ENCODE data around the gene SBNO1. TPM values are rescaled to one million over a fixed set of nuclear protein-coding genes. Genes with fewer than 3 reads are reported as not detected.

Gene SBNO1
- total RNA-seq, 1 experiment from 2014 or later = 43.8 TPM

GRCh38 chr12:123335490-123335889 lies 29.2 kb downstream of the SBNO1 start:
- H3K9me2 ChIP-seq (ENCODE audit: insufficient read depth) = no peaks in the 10 kb centered on the region
- no peaks in the 10 kb centered on the region for H3K4me1 ChIP-seq (ENCODE audit: control insufficient read depth in 1 of 2, insufficient read depth in 2 of 2, low read length in 2 of 2)
- H3K36me3 ChIP-seq (ENCODE audit: control insufficient read depth in 1 of 2, insufficient read depth in 2 of 2, low read length in 2 of 2) = peaks cover 36 to 48% of the 10 kb centered on the region in 2 experiments
- H2AFZ ChIP-seq (ENCODE audit: low read depth, low read length, poor library complexity, severe bottlenecking) = no peak overlapping the region
- no TSS peak for BruUV-seq (replicated peaks)
- no peaks in the 10 kb centered on the region for H3K9me3 ChIP-seq (ENCODE audit: control insufficient read depth in 1 of 2, insufficient read depth in 1 of 2, low read depth in 1 of 2, low read length in 2 of 2)
- DNase-seq (ENCODE audit: low read depth, low spot score) (no peak), ATAC-seq (no peak)
- TF ChIP-seq CTCF (IDR thresholded peaks at IDR 0.05 in 2 of 3, conservative IDR thresholded peaks at IDR 0.05 in 1 of 3; ENCODE audit: borderline replicate concordance in 1 of 3, insufficient read depth in 1 of 3, low read depth in 2 of 3, low read length in 2 of 3) = no peak
- TF ChIP-seq SRF (IDR thresholded peaks at IDR 0.05; ENCODE audit: low read depth) = no peak
- no peak for TF ChIP-seq JUND (IDR thresholded peaks at IDR 0.05)
- TF ChIP-seq FOSL1 (IDR thresholded peaks at IDR 0.05; ENCODE audit: low read depth) = no peak
- TF ChIP-seq YY1 (IDR thresholded peaks at IDR 0.05; ENCODE audit: extremely low read depth, insufficient replicate concordance, low read depth, low read length) = no peak
- TF ChIP-seq CEBPB (IDR thresholded peaks at IDR 0.05; ENCODE audit: low read depth) = no peak
- no peak for TF ChIP-seq ATF3 (IDR thresholded peaks at IDR 0.05)
- no peak for TF ChIP-seq TCF7L2 (IDR thresholded peaks at IDR 0.05; ENCODE audit: borderline replicate concordance, extremely low read depth, insufficient read depth, insufficient read length)
- no peak for TF ChIP-seq EZH2 (IDR thresholded peaks at IDR 0.05)
- TF ChIP-seq SP1 (IDR thresholded peaks at IDR 0.05; ENCODE audit: low read depth) = no peak
- no peak for TF ChIP-seq POLR2AphosphoS5 (IDR thresholded peaks at IDR 0.05; ENCODE audit: low read depth, low read length)
- no peak for TF ChIP-seq EZH2phosphoT487 (IDR thresholded peaks at IDR 0.05; ENCODE audit: borderline replicate concordance)
- no peak for TF ChIP-seq CBX3 (IDR thresholded peaks at IDR 0.05; ENCODE audit: low read depth)
- TF ChIP-seq, protein P1, sequence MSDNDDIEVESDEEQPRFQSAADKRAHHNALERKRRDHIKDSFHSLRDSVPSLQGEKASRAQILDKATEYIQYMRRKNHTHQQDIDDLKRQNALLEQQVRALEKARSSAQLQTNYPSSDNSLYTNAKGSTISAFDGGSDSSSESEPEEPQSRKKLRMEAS (IDR thresholded peaks at IDR 0.05) = no peak
- TF ChIP-seq, protein P2, sequence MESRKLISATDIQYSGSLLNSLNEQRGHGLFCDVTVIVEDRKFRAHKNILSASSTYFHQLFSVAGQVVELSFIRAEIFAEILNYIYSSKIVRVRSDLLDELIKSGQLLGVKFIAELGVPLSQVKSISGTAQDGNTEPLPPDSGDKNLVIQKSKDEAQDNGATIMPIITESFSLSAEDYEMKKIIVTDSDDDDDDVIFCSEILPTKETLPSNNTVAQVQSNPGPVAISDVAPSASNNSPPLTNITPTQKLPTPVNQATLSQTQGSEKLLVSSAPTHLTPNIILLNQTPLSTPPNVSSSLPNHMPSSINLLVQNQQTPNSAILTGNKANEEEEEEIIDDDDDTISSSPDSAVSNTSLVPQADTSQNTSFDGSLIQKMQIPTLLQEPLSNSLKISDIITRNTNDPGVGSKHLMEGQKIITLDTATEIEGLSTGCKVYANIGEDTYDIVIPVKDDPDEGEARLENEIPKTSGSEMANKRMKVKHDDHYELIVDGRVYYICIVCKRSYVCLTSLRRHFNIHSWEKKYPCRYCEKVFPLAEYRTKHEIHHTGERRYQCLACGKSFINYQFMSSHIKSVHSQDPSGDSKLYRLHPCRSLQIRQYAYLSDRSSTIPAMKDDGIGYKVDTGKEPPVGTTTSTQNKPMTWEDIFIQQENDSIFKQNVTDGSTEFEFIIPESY (IDR thresholded peaks at IDR 0.05; ENCODE audit: extremely low read depth, insufficient replicate concordance, low read length) = no peak
- no peak for TF ChIP-seq SIN3A (IDR thresholded peaks at IDR 0.05; ENCODE audit: low read depth)
- H3K27me3 ChIP-seq (ENCODE audit: insufficient read depth, low read length) = no peaks in the 10 kb centered on the region
- no peak overlapping the region for H3K9ac ChIP-seq (ENCODE audit: low read length)
- intact Hi-C loops (cut with micrococcal nuclease) = no loop called here
- H4K20me1 ChIP-seq (ENCODE audit: insufficient read depth) = no peaks in the 10 kb centered on the region
- H3K79me2 ChIP-seq (ENCODE audit: insufficient read depth, low read length) = peaks cover 42% of the 10 kb centered on the region
- RAD21 ChIA-PET (ENCODE audit: low non-redundant PET in 1 of 2, low total read pairs in 2 of 2, uncharacterized antibody in 2 of 2, unreplicated experiment in 2 of 2) = no interaction called here
- H3K27ac ChIP-seq (ENCODE audit: low read depth, low read length) = no peak overlapping the region
- CTCF ChIA-PET = no interaction called here
- POLR2A ChIA-PET = no interaction called here
- H3K4me3 ChIP-seq (replicated peaks in 1 of 2; ENCODE audit: low read depth in 1 of 2, low read length in 2 of 2) = no peak overlapping the region
- no peak overlapping the region for H3K4me2 ChIP-seq (ENCODE audit: low read length)

Measured in HCT116 (cell line).